Transverse colon (tissue), 4 donors: ENCODE measurements around the gene NKAP. TPM values are rescaled to one million over a fixed set of nuclear protein-coding genes. Genes with fewer than 3 reads are reported as not detected.
A peak's percentile ranks its signal among the peaks of the same experiment; 100 is the strongest.

Experiments used
- DNase-seq: peaks from one replicate; pipeline ENCODE4 v3.0.0-alpha.2; 2019
- H3K27ac ChIP-seq, 4 donors: fragments of 200-600 bp; sonication (generic); 2 replicates each; pipeline ENCODE4 v1.5.1; 2016 to 2018; ENCODE audit warnings: inconsistent platforms in 4 of 4
- H3K27me3 ChIP-seq: fragments of 200-600 bp; sonication (generic); 2 replicates; pipeline ENCODE4 v1.5.1; 2017; ENCODE audit warnings: inconsistent platforms
- H3K36me3 ChIP-seq, 4 donors: fragments of 200-600 bp; sonication (generic); 2 replicates each; pipeline ENCODE4 v1.5.1; 2017 to 2019; ENCODE audit warnings: inconsistent platforms in 4 of 4
- H3K4me1 ChIP-seq, 4 donors: fragments of 200-600 bp; sonication (generic); 2 replicates each; pipeline ENCODE4 v1.5.1; 2017 to 2020; ENCODE audit warnings: inconsistent platforms in 4 of 4
- H3K4me3 ChIP-seq, 4 donors: fragments of 200-600 bp; sonication (generic); 1 replicate in 1 of 4; 2 replicates in 3 of 4; pipeline versions ENCODE4 v1.5.1 to v1.6.1; 2017 to 2019; ENCODE audit warnings: inconsistent platforms in 4 of 4
- H3K9me3 ChIP-seq, 2 donors: fragments of 200-600 bp; sonication (generic); 2 replicates each; pipeline ENCODE4 v1.5.1; 2017 to 2019; ENCODE audit warnings: inconsistent platforms in 2 of 2
- CTCF ChIP-seq, 5 experiments: fragments of 200-600 bp in 3 of 5; fragments of 450-650 bp in 2 of 5; sonication (generic) in 3 of 5; IDR thresholded peaks; 1 replicate in 2 of 5; 2 replicates in 3 of 5; pipeline ENCODE4 v1.5.1; 2016 to 2017; ENCODE audit warnings: antibody characterized with exemption in 5 of 5, inconsistent platforms in 3 of 5, mild to moderate bottlenecking in 2 of 5, moderate library complexity in 1 of 5
- EP300 ChIP-seq: sonication (generic); formaldehyde crosslinking; IDR thresholded peaks from one replicate; pipeline ENCODE4 v1.6.1; 2017; ENCODE audit warnings: antibody characterized with exemption, low read depth
- POLR2A ChIP-seq: fragments of 450-650 bp; IDR thresholded peaks from one replicate; pipeline ENCODE4 v1.6.1; 2016; ENCODE audit warnings: antibody characterized with exemption, mild to moderate bottlenecking, moderate library complexity
- POLR2AphosphoS5 ChIP-seq, 3 donors: sonication (generic); formaldehyde crosslinking; IDR thresholded peaks; one replicate each; pipeline ENCODE4 v1.6.1; 2016; ENCODE audit warnings: antibody characterized with exemption in 3 of 3
- WGBS, 2 donors: methylation state at CpG; one replicate each; pipeline ENCODE4 v1.1.5; 2018; ENCODE audit warnings: low coverage in 1 of 2; 5-methylcytosine and 5-hydroxymethylcytosine counted together
- in situ Hi-C, 4 donors: fragments of 200-750 bp; cut with MboI; loops; one replicate each; pipeline versions ENCODE4 v1.15.0 to v1.15.1; 2017; ENCODE audit warnings: low sequenced_read_pairs in 3 of 4, low pct_ligation_motif_present in 1 of 4, low pct_unique_long_range_greater_than_20kb in 1 of 4
- intact Hi-C: fragments of 100-400 bp; cut with DNase I; formaldehyde crosslinking; loops from one replicate; pipeline ENCODE4 v1.15.1; 2023; ENCODE audit warnings: low total_unique reads
- total RNA-seq, 4 donors: library from RNA; depleted of rRNA; stranded (reverse); fragments of >200 nt; gene quantifications; one replicate each; pipeline ENCODE4 v1.1.0, GENCODE V29; 2016

Gene NKAP
- total RNA-seq, result 10 to 100 TPM in 2 of 4 donors, 1 to 10 TPM in 2; 2.6 to 14.7 (median 8.5) TPM

- in situ Hi-C loops (no loop called here), intact Hi-C loops (no loop called here)
- WGBS, 2 donors, result 45% methylated on average over 59 of the region's 59 CpGs; no CpG with 5 or more reads in 1 of the 2 donors
- TF ChIP-seq POLR2AphosphoS5 (IDR thresholded peaks at IDR 0.05) (peak; percentile 45 to 69 (median 55)), POLR2A (peak; percentile 49), EP300 (no peak), CTCF (IDR thresholded peaks at IDR 0.05) (no peak)
- peak within 1 kb of the TSS; percentile 60 to 80 (median 74) for H3K4me3 ChIP-seq
- DNase-seq, result peak; percentile 84
- H3K27ac ChIP-seq, result peak within 1 kb of the TSS; percentile 90 to 95 (median 92)
- H3K9me3 ChIP-seq, result no peaks in the 10 kb centered on the region
- no peaks in the 10 kb centered on the region for H3K36me3 ChIP-seq
- no peaks in the 10 kb centered on the region for H3K27me3 ChIP-seq
- H3K4me1 ChIP-seq, result peaks cover 4 to 15% (median 10%) of the 10 kb centered on the region in 4 donors
Measured at GRCh38 chrX:119943185-119943988, at the start of gene NKAP. NKAP (minus strand) TSS chrX:119943751; CDS start chrX:119943605, 146 bp downstream.

GRCh38 chrX:119991005-119991787, 47.6 kb upstream of the NKAP start:
- H3K27me3 ChIP-seq, result peaks cover 77% of the 10 kb centered on the region
- in situ Hi-C loops (no loop called here), intact Hi-C loops (no loop called here)
- peak overlapping the region in 1 of 4 donors; percentile 38 for H3K4me3 ChIP-seq
- 10 to 59% methylated on average over 6 to 48 of the region's 48 CpGs for WGBS, 2 donors
- no peaks in the 10 kb centered on the region for H3K9me3 ChIP-seq
- H3K36me3 ChIP-seq, result no peaks in the 10 kb centered on the region
- DNase-seq, result no peak
- H3K4me1 ChIP-seq, result peaks cover 0 to 12% (median 3%) of the 10 kb centered on the region in 4 donors
- no peak for TF ChIP-seq POLR2A
- no peak for TF ChIP-seq CTCF (IDR thresholded peaks at IDR 0.05)
- no peak for TF ChIP-seq EP300
- no peak for TF ChIP-seq POLR2AphosphoS5 (IDR thresholded peaks at IDR 0.05)
- no peak overlapping the region for H3K27ac ChIP-seq

GRCh38 chrX:119990556-119991004, 47.0 kb upstream of the NKAP start:
- intact Hi-C loops, result no loop called here
- Histone ChIP-seq H3K4me1 (peaks cover 0 to 12% (median 3%) of the 10 kb centered on the region in 4 donors), H3K36me3 (no peaks in the 10 kb centered on the region), H3K27me3 (peaks cover 71% of the 10 kb centered on the region), H3K4me3 (peak overlapping the region in 1 of 4 donors; percentile 38), H3K9me3 (no peaks in the 10 kb centered on the region), H3K27ac (no peak overlapping the region)
- 50% methylated on average over 26 of the region's 34 CpGs; no CpG with 5 or more reads in 1 of the 2 donors for WGBS, 2 donors
- no peak for DNase-seq
- no peak for TF ChIP-seq EP300
- no peak for TF ChIP-seq POLR2A
- no peak for TF ChIP-seq POLR2AphosphoS5 (IDR thresholded peaks at IDR 0.05)
- TF ChIP-seq CTCF (IDR thresholded peaks at IDR 0.05), result no peak
- in situ Hi-C loops, result no loop called here
